ENCODE results near the gene HUS1B. TPM values are rescaled to one million over a fixed set of nuclear protein-coding genes. Genes with fewer than 3 reads are reported as not detected.

Gene HUS1B
- total and polyA plus RNA-seq, 2 of the 13 experiments (the other 11 are each of a cell fraction or from before 2014, with no cell fraction given) = 0.18 to 0.40 TPM

DNA sequence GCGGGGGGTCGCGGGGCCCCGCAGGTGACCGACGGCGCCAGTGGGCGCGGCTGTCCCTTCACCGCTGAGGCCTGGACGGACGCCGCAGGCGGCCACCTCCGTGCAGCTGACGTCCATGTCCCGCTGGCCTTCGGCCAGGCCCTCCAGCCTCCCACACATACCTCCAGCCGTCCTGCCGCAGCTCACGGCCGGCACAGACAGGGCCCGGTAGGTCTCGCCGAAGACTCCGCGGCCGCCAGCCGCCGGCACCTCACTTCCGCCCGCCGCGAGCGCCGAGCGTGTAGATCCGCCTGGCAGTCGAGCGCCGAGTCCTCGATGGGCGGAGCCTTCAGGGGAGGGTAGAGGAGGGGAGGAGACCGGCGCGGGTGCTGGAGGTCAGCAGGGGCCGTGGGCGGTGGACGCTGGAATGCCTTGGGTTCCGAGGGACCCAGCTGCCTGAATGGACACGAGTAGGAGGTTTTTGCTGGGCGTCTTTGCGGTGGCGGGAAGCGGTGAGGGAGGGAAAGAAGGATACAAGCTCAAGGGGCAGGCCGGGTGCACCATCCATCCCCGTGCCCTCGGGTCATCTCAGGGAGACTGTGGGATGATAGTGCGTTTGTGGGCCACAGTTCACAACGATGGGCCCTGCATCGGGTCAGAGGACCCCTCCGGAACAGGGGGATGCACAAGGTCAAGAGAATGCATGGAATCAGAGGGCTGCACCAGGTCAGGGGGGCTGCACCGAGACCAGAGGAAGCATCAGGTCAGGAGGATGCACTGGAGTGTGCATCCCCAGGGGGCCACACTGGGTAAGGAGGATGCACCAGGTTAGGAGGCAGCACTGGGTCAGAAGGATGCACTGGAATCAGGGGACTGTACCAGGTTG is 36.2 kb upstream of the HUS1B start, which contains the start of gene EXOC2 (continued):
- TF ChIP-seq, protein P1, sequence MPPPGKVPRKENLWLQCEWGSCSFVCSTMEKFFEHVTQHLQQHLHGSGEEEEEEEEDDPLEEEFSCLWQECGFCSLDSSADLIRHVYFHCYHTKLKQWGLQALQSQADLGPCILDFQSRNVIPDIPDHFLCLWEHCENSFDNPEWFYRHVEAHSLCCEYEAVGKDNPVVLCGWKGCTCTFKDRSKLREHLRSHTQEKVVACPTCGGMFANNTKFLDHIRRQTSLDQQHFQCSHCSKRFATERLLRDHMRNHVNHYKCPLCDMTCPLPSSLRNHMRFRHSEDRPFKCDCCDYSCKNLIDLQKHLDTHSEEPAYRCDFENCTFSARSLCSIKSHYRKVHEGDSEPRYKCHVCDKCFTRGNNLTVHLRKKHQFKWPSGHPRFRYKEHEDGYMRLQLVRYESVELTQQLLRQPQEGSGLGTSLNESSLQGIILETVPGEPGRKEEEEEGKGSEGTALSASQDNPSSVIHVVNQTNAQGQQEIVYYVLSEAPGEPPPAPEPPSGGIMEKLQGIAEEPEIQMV (CRISPR knock-in tag; IDR thresholded peaks at IDR 0.05; ENCODE audit: low read depth) = 0 out of 2 replicates have a peak, but pooled peaks have one; percentile 81
- TF ChIP-seq, protein P2, sequence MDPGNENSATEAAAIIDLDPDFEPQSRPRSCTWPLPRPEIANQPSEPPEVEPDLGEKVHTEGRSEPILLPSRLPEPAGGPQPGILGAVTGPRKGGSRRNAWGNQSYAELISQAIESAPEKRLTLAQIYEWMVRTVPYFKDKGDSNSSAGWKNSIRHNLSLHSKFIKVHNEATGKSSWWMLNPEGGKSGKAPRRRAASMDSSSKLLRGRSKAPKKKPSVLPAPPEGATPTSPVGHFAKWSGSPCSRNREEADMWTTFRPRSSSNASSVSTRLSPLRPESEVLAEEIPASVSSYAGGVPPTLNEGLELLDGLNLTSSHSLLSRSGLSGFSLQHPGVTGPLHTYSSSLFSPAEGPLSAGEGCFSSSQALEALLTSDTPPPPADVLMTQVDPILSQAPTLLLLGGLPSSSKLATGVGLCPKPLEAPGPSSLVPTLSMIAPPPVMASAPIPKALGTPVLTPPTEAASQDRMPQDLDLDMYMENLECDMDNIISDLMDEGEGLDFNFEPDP (CRISPR knock-in tag; conservative IDR thresholded peaks at IDR 0.05) = no peak
- TF ChIP-seq XBP1 (CRISPR knock-in tag; IDR thresholded peaks at IDR 0.05) = peak; percentile 79; the same call in 1 of the 2 replicates
- TF ChIP-seq NFE2L1 (CRISPR knock-in tag; IDR thresholded peaks at IDR 0.05; ENCODE audit: borderline replicate concordance) = no peak; the same call in 1 of the 2 replicates
- TF ChIP-seq, protein P3, sequence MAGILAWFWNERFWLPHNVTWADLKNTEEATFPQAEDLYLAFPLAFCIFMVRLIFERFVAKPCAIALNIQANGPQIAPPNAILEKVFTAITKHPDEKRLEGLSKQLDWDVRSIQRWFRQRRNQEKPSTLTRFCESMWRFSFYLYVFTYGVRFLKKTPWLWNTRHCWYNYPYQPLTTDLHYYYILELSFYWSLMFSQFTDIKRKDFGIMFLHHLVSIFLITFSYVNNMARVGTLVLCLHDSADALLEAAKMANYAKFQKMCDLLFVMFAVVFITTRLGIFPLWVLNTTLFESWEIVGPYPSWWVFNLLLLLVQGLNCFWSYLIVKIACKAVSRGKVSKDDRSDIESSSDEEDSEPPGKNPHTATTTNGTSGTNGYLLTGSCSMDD (CRISPR knock-in tag; IDR thresholded peaks at IDR 0.05) = no peak
- TF ChIP-seq ZBTB7B (CRISPR knock-in tag; IDR thresholded peaks at IDR 0.05) = peak; percentile 92
- TF ChIP-seq MAZ (IDR thresholded peaks at IDR 0.05; ENCODE audit: borderline replicate concordance, low read depth, low read length) = peak; percentile 99
- peak; percentile 99 for TF ChIP-seq MAZ (CRISPR knock-in tag; IDR thresholded peaks at IDR 0.05; ENCODE audit: low read depth)
- TF ChIP-seq ZMYM2 (CRISPR knock-in tag; IDR thresholded peaks at IDR 0.05) = no peak
- TF ChIP-seq SAFB2 (CRISPR knock-in tag; IDR thresholded peaks at IDR 0.05; ENCODE audit: borderline replicate concordance, low read depth) = peak; percentile 64; the same call in 1 of the 2 replicates
- TF ChIP-seq ZNF407 (CRISPR knock-in tag; IDR thresholded peaks at IDR 0.05; ENCODE audit: not compliant biosample characterization) = peak; percentile 50
- TF ChIP-seq ZNF253 (CRISPR knock-in tag; IDR thresholded peaks at IDR 0.05; ENCODE audit: borderline replicate concordance) = 0 out of 2 replicates have a peak, but pooled peaks have one; percentile 48
- TF ChIP-seq ZBTB38 (CRISPR knock-in tag; IDR thresholded peaks at IDR 0.05) = peak; percentile 63
- peak; percentile 96 for TF ChIP-seq GATAD1 (CRISPR knock-in tag; IDR thresholded peaks at IDR 0.05)
